Measurements from ENCODE around the gene HK3.

The HK3 gene

GRCh38 chr5:176899296-176899891 is at the start of gene HK3:
HK3 (minus strand) TSS chr5:176899346; CDS start chr5:176896159, 3,187 bp downstream.
- no peak for DNase-seq (ENCODE audit: low read depth in 1 of 2, low spot score in 1 of 2)

- DNase-seq (ENCODE audit: low read depth in 1 of 2, low spot score in 1 of 2) = no peak
Observed at GRCh38 chr5:176948458-176948857, 49.3 kb upstream of the HK3 start.

GRCh38 chr5:176947847-176948246 is 48.7 kb upstream of the HK3 start:
- no peak for DNase-seq (ENCODE audit: low read depth in 1 of 2, low spot score in 1 of 2)

GRCh38 chr5:176944268-176944667 is 45.1 kb upstream of the HK3 start:
- no peak for DNase-seq (ENCODE audit: low read depth in 1 of 2, low spot score in 1 of 2)

GRCh38 chr5:176943816-176944215 is 44.7 kb upstream of the HK3 start:
- DNase-seq (ENCODE audit: low read depth in 1 of 2, low spot score in 1 of 2) = no peak

DNA sequence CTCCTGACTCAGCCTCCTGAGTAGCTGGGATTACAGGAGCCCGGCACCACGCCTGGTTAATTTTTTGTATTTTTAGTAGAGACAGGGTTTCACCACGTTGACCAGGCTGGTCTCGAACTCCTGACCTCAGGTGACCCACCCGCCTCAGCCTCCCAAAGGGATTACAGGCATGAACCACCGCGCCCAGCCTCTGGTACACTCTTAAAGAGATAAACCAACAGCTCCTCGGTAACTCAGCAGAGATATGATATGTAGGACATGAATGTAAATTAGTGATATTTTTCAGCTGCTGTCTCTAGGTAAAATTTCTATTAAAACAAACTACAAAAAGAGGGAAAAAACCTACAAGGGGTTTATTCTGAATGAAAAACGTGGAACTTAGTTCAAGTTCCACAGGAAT is 42.8 kb upstream of the HK3 start:
- DNase-seq (ENCODE audit: low read depth in 1 of 2, low spot score in 1 of 2) = no peak

DNA sequence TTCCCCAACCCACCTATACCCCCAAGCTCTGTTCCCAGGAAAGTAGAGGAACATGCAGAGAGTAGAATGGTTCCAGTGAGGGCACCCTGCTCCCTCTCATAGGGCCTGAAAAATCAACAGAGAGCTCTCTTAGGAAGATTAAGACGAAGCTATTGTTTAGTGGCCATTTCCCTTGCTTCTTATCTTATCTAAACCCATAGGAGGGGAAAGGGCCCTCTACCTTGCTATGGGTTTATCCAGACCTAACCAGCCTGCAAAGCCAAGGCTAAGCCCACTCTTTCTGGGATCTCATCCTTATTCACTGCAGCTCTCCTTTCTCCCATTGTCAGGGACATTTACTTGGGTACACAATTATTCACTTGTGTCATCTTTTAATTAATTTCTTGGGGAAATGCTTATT is 39.3 kb upstream of the HK3 start:
- no peak for DNase-seq (ENCODE audit: low read depth in 1 of 2, low spot score in 1 of 2)

DNA sequence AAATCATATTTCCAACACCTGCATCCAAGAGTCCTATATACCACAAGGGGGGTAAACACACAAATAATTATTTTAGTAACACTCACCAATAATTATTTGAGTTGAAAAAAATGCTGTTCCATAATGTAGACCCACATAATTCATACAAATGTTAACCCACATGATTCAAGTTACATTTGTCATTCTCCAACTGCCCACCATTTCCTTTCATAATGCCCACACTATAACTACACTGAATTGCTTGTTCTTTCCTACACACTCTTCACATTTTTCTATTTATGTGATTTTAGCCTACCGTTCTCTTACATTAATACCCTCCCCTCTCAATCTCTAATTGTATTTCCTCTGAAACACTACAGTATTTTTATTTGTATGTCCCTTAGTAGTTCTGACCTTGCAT is 35.9 kb upstream of the HK3 start:
- no peak for DNase-seq (ENCODE audit: low read depth in 1 of 2, low spot score in 1 of 2)

DNA sequence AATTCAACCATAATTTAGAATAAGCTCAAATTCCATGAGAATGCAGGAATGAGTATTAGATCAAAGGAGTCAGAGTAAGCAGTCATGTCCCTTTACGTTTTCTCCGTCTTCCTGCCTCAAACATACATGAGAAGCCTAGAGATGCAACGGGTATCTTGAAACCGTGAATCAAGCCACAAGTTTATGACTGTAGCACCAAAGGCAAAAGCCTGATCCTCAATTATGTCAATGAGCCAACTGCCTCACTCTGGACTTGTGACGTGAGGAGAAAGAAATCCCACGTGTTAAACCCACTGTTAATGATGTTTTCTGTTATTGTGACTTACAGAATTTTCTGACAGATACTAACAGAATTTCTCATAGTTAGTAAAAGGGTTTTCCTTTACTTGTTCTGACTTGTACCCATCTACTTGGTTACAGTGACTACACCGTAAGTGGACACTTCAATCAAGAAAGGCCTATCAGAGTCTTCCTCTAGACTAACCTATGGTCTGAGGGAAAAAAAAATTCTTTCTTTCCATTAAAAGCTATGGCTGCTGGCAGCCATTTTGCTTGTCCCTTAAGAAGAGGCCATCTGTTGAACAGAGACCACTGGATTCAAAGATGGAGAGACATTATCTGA is 35.3 kb upstream of the HK3 start:
- no peak for DNase-seq (ENCODE audit: low read depth in 1 of 2, low spot score in 1 of 2)

DNA sequence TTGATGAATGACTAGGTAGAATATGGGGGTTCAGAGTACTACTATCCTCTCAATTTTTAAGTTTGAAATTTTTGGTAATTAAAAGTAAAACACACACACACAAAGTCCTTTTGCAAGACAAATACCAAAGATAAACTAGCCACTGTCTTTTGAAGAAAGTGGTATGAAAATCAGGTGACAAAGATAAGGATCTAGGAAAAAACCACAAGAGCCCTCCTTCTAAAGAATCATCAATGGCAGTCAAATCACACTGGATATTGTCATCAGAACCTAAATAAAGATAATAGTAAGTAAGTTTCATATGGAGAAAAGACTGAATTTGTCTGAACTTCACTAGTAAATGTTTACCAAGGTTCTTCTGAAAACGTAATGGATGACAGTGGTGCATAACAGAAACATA is 30.5 kb upstream of the HK3 start:
- no peak for DNase-seq (ENCODE audit: low read depth in 1 of 2, low spot score in 1 of 2)

- no peak for DNase-seq (ENCODE audit: low read depth in 1 of 2, low spot score in 1 of 2)
Observed at GRCh38 chr5:176927562-176927961, 28.4 kb upstream of the HK3 start.

DNA sequence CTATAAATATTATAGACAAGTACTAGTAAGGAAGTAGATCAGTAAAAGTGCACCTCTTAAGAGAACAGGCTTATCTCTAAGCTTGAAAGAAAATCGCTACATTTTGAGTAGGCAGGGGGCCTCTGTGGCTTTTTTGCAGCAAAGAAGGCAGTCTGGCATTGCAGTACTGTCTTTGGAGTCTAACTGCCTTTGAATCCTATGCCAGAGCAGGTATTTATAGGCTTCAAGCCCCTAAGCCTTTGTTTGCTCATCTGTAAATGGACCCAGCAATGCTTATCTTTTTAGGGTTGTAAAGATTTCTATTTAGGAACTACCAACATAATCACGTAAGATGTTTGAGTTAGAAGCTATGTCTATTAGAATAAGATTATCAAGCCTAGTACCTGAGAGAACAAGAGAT is 23.7 kb upstream of the HK3 start:
- DNase-seq (ENCODE audit: low read depth in 1 of 2, low spot score in 1 of 2) = no peak

- DNase-seq (ENCODE audit: low read depth in 1 of 2, low spot score in 1 of 2) = no peak
Observed at GRCh38 chr5:176921714-176922113, 22.6 kb upstream of the HK3 start.

DNA sequence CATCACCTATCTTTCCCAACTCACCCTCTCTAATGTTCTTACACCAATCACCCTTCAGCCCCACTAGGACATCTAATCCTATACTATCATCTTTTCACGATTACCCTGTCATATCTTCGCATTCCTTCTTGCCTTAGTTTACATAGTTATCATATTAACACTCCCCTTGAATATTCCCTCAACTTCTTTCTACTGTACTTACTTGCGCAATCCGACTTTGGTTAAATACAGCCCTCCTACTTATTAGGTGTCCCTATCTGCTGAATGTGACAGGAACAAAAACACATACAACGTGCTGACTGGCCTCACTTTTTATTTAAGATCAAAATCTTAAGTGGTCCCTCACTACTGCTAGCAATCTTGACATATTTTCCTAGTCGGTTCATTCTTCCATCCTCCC is 19.5 kb upstream of the HK3 start:
- DNase-seq (ENCODE audit: low read depth in 1 of 2, low spot score in 1 of 2) = no peak

DNA sequence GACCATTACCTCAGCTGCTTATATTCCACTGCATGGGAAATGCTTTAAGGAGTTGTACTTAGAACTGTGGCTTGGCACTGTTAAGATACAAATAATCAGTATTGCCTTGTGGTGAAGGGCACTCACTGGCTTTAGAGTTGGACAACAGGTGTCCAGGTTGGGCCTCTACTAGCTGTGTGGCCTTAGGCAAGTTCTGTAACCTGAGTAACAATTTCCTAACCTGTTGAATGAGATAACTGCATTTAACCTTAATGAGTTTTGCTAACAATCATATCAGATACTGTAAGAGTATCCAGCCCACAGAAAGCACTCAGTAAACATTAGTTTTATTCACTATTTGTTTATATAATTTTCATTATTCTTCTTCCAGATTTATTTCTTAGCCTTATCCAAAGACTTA is 17.2 kb upstream of the HK3 start:
- DNase-seq (ENCODE audit: low read depth in 1 of 2, low spot score in 1 of 2) = no peak

- DNase-seq (ENCODE audit: low read depth in 1 of 2, low spot score in 1 of 2) = no peak
Observed at GRCh38 chr5:176915906-176916305, 16.8 kb upstream of the HK3 start.

DNA sequence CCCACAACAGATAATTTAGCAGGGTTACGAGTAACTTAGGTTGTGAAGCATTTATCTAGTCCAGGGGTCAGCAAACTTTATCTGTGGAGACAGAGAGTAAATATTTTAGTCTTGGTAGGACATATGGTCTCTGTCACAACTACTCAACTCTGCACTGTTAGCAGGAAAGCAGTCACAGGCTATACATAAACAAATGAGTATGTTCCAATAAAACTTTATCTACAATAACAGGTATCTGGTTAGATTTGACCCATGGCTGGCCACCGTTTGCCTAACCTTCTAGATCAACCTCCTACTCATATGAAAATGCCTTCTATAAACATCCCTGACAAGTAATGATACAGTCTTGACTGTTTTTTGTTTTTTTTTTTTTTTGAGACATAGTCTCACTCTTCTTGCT is 13.0 kb upstream of the HK3 start:
- no peak for DNase-seq (ENCODE audit: low read depth in 1 of 2, low spot score in 1 of 2)

- no peak for DNase-seq (ENCODE audit: low read depth in 1 of 2, low spot score in 1 of 2)
Observed at GRCh38 chr5:176908675-176909368, 9.7 kb upstream of the HK3 start.

DNA sequence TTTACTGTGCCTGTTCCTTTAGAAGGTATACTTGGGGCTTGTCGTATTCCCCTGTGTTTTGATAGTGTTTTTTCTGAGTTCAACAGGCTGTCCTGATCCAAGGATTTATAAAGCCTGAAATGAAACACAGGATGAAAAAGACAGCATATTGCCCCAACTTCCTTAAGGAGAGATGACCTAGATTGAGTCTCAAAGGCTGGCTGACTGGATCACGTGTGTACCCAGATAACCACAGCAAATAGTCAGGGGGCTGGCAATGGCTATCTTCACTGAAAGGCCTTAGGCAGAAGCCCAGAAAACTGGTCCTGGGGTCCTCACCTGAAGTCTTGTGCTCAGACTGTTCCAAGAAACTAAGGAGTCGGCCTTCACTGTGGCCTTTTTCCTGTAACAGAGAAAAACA is 7.7 kb upstream of the HK3 start:
- DNase-seq (ENCODE audit: low read depth in 1 of 2, low spot score in 1 of 2) = no peak

DNA sequence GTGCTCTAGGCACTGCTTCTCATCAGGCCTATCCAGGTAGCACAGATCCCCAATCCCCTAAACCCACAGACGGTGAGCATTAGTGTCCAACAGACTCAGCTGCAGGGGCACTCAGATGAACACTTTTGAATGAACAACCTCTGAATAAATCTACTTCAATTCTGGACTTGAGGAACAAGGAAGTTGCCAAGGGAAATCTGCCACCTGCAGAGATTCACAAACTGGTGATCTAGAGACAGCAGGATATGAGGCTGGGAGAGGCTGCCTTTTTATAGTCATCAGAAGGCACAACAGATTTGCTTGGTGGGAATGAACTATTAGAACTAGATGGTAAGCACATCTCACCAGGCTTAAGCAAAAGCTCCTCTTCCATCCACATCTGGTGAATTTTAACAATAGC is 7.0 kb upstream of the HK3 start:
- DNase-seq (ENCODE audit: low read depth in 1 of 2, low spot score in 1 of 2) = no peak

DNA sequence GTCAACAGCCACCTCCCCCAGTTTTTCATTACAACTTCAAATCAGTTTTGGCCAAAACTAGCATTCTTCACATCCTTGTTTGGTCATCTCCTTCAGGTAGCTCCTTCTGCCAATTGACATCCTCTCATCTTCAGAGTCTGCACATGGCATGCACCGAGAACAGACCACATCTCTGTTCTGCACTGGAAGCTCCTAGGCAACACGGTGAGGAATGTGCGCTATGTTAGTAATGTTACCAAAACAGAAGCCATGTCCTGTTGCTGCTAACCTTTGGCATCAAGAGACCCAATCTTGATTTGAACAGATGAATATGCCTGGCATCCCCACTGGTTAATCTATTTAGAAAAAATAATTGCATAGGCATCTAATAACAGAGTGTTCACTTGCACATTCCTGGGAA is 5.1 kb upstream of the HK3 start:
- DNase-seq (ENCODE audit: low read depth in 1 of 2, low spot score in 1 of 2) = no peak

DNA sequence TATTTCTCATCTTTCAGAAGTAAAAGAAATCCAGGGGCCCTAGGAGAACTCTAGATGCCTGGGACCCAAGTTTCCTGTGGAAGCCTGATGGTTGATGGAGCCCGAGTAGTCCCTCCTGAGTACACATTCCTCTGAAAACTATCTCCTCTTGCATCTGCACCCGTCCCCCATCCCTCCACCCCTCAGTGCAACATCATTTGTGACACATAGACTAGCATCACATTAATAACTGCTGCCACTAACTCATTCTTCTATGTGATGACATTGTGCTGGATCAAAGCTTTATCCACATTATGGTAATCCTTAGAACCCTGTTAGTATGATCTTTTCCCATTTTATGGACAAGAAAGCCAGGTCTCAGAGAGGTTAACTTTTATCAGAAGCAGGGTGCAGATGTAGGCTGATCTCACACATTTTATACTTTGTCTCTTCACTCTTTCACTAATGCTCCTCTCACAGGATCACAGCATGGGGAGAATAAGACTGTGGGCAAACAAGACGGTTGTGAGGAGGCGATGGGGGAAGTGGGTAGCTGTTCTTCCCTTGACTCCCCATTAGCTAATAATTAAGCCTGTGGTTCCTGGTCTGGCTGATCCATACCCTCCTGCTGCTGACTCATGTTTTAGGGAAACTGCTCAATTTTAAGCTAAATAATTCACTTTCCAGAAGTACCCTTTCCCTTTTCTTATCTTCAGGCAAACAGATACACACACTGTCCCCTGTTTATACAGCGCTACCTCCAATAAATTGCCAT is 3.9 kb upstream of the HK3 start:
- DNase-seq (ENCODE audit: low read depth in 1 of 2, low spot score in 1 of 2) = no peak

All from activated CD4-positive, alpha-beta T cell treated with anti-CD3 and anti-CD28 coated beads, Interleukin-2, amount 50 U/mL, for 24 hours (primary cell).